HG03558 (cell line): ENCODE results near the gene TPK1.
"Not testable (repeated sequence)": the region's sequence is repeated elsewhere in the genome, so short reads cannot be mapped to it uniquely, and the experiment has no call there.

ENCODE experiments used
- ATAC-seq: cut with Tn5 transposase; IDR thresholded peaks from one replicate; pipeline ENCODE4 v1.9.1; 2021; ENCODE audit warnings: moderate number of reproducible peaks; ENCODE audit not compliant: unreplicated experiment; ENCODE audit errors: extremely low read depth

The TPK1 gene

DNA sequence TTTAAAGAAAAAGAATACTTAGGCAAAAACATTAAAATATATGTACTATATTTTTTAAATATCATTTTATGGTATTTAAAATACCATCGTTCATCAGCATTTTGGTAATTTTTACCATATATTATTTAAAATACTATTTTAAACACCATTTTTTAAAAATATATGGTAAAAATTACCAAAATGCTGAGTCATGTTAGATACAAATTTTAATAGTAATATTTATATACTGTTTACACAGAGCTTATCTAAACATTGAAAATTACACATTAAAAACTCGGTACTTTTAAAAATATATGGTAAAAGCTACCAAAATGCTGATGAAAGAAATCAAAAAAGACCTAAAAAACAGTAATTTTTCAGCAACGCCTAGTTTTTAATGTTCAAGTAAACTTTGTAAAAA is 105.6 kb downstream of the TPK1 start:
- no peak for ATAC-seq

DNA sequence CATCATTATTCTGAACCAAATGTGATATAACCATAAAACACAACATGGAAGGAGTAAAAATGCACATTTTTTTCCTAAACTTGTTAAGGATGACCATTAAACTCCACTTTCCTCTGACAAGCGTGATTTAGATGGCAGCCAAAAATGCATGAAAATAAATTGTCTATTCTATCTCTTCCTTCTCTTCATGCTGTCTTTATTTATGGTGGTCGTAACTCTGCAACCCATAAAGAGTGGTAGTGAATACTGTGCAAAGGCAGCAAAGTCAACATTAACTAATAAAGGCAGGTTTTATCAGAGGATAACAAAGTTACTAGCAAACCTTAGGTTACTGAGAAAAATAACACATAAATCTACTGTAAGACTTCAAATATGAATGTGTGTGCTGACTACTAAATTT is 106.6 kb downstream of the TPK1 start:
- no peak for ATAC-seq

DNA sequence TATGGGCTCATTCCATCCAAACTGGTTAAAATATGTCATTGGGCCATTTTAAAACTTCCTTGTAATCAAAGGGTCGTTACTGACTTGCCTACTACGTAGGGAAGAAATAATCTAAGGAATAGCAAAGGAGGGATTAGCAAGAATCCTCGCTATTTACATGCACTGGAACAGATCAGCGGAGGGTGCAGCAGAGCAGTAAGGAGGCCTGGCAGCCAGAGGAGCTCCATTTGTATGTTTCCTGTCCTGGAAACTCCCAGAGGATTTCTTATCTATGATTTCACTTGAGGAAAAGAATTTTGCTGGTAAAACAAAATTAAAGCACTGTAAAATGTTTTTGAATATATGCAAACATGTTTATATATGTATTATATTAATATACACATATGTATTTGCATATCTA is 107.3 kb downstream of the TPK1 start:
- no peak for ATAC-seq

DNA sequence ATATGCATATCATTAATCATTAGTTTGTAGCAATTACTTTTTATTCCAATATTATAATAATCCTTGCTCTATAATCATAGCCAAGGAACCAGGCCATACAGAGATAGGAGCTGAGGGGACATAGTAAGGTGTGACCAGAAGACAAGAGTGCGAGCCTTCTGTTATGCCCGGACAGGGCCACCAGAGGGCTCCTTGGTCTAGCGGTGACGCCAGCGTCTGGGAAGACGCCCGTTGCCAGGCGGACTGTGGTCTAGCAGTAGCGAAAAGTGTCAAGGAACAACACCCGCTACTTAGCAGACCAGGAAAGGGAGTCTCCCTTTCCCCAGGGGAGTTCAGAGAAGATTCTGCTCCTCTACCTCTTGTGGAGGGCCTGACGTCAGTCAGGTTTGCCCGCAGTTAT is 109.0 kb downstream of the TPK1 start:
- ATAC-seq, result not testable (repeated sequence)

DNA sequence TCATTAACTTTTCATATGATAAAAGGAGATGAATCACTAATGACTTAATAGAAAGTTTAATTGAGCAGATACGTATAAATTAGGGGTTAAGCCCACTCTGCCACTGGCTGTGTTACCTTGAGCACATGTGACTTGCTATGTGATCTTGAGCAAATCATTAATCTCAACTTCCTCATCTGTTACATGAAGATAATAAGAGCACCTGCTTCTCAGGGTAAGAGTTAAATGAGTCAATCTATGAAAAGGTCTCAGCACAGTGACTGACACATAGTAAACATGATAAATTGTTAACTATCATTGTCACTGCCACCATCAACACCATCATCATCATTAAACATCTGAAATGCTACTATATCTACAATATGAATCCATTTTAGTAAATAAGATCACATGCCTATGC is 110.8 kb downstream of the TPK1 start:
- peak; percentile 100 for ATAC-seq

DNA sequence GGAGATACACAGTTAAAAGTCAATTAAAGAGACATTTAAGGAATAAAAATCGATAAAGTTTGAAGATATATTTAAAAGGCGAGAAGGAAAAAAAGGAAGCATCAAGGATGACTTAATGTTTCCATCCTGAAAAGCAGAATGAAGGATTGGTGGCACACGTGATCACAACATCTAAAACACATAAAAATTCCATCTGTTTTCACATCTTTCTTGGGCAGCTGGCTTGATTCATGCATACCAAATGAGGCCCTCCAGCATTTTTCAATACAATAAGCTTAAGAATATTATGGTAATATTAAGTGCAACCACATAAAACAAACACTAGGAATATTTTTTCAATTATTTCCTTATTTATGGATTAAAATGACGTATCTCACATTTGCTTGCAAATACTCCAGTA is 112.6 kb downstream of the TPK1 start:
- no peak for ATAC-seq

DNA sequence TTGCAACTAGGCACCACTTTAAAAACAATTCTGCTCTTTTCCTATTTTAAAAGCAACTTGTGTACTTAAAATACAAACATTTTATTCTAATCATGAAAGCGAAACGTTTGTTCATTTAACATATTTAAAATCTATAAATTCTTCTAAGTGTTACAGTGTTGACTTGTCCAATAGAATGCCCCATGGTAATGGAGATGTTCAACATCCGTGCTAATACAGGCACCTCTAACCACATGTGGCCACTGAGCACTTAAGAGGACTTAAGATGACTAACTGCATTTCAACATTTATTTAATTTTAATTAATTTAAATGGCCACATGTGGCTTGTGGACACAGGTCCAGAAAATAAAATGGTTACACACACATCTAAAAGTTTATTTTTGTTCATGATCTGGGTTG is 115.1 kb downstream of the TPK1 start:
- no peak for ATAC-seq

DNA sequence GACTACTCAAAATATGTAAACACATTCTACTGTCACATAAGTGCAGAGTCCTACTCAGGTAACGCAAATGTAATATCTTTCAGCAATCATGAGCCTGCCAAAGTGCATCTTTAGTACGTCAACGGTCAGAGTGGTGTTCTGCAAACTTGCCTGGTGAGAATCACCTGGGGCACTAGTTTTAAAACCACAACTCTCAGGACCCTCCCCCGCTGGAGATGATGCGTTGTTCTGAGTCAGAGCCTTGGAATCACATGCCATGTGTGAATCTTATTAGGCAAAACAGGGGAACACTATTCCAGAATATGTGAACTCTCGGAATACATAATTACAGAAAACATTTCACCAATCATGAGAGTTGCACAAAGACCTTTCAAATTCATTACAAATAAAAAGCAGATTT is 115.7 kb downstream of the TPK1 start:
- no peak for ATAC-seq

DNA sequence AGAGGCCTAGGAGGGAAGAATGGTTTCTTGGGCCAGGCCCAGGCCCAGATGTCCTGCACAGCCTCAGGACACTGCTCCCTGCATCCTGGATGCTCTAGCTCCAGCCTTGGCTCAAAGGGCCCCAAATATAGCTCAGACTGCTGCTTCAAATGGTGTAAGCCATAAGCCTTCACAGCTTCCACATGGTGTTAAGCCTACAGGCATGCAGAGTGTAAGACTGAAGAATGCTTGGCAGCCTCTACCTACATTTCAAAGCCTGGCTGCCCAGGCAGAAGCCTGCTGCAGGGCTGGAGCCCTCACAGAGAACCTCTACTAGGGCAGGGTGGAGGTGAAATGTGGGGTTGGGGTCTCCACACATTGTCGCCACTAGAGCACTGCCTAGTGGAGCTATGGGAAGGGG is 118.1 kb downstream of the TPK1 start:
- ATAC-seq, result no peak

DNA sequence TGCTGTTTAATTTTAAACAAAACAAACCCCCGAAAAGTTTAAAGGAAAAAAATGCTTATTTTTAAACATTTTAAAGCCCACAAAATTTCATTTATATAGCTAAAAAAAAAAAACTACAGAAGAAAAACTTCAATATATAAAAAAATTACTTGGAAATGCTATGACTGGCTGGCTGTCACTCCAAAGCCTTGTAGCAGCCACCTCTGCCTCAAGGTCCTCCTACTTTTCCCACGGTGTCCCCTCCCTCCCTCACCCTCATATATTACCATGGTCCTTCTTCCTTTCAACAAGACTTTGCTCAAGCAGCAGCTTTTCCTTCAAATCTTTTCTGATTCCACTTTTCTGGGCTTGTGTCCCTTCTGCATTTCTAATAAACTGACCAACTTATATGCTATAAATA is 122.0 kb downstream of the TPK1 start:
- ATAC-seq, result no peak

DNA sequence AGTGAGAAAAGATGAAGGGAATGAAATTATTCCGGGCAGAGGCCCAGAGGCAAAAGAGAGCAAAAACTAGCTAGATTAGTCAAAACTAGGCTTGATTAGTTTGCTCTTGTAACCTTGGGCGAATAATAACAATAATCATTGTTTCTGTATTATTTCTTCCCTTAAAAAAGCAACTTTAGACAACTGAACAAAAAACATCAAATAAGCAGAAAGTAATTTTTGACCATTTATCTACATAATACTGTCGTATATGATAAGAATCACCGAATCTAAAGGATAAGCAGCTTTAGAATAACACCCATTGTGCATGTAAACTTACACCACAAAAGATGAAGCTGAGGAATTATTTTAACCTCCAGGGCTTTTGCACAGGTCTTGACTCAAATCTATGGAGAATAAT is 125.1 kb downstream of the TPK1 start:
- ATAC-seq, result no peak

DNA sequence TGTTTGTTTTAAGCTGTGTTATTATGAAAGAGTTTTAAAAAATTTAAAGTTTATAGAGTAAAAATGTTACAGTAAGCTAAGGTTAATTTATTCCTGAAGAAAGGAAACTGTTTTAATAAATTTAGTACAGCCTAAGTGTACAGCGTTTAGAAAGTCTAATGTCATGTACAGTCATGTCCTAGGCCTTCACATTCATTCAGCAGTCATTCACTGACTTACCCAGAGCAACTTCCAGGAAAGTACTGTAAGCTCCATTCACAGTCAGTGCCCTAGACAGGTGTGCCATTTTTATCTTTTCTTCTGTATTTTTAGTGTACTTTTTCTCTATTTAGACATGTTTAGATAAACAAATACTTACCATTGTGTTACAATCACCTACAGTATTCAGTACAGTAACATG is 126.8 kb downstream of the TPK1 start:
- ATAC-seq, result no peak

DNA sequence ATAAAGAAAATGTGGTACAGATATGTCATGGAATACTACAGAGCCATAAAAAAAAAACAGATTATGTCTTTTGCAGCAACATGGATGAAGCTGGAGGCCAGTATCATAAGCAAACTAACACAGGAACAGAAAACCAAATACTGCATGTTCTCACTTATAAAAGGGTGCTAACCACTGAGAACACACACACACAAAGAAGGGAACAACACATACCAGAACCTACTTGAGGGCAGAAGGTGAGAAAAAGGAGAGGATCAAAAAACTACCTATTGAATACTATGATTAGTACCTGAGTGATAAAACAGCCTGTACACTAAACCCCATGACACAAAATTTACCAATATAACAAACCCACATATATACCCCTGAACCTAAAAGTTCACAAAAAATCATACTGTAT is 144.6 kb downstream of the TPK1 start:
- ATAC-seq, result no peak

DNA sequence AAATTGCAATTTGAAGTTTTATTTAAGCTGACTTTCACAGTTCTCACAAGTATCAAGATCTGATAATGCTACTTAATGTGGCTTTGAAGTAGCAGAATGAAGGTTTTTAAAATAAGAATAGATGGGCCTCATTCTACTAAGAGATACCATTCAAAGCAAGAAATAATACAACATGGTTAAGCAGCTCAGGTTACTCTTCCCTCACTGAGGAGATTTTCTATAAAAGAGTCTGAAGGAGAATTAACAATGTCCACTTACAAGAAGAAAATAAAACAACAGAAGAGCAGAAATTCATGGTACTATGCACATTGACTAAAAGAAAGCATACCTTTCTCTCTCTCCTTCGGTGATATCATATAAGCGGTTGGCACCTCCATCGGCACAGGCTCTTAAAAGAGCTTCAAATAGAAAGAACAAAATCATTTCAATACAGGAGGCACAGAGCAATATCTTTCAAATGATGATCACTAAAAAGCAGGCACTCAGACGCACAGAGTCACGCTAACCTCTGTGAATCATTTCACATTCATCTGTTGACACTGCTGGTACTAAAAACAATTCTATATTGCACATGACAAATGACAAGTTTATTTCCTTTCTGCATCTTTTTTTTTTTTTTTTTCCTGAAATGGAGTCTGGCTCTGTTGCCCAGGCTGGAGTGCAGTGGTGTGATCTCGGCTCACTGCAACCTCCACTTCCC is 153.1 kb downstream of the TPK1 start:
- ATAC-seq, result no peak

DNA sequence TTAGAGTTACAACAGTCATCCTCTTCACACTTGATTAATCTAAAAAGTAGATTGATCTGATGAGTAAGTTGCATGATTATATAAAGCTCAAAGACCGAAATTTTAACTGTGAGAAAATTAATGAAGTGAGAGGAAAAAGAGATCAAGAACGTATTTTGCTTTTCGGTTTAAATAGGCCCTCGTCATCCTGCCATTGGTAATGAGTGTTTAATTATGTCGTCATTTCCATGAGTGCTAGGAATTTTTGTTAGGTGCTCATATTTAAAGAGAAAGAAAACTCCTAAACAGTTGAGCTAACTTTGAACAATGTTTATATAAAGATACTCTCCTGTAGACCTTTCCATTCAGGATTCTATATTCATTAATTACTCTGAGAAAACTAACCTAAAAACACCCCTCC is 159.4 kb downstream of the TPK1 start:
- ATAC-seq, result no peak

DNA sequence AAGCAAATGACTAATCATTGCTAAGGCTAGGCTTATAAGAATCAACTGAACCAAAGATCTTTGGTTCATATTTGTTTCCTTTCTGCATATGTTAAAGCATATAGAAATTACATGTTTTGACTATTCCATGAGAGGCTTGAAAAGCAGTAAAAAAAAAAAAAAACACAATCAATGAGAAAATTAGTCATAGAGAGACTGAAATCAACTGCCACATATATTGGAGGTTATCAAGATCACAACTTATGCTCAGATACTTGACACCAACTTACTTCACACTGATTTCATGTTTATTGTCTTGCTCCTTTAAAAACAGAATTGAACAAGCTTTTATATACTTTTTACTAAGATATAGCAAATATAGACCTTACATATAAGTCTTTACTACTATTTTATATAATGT is 161.3 kb downstream of the TPK1 start:
- no peak for ATAC-seq

DNA sequence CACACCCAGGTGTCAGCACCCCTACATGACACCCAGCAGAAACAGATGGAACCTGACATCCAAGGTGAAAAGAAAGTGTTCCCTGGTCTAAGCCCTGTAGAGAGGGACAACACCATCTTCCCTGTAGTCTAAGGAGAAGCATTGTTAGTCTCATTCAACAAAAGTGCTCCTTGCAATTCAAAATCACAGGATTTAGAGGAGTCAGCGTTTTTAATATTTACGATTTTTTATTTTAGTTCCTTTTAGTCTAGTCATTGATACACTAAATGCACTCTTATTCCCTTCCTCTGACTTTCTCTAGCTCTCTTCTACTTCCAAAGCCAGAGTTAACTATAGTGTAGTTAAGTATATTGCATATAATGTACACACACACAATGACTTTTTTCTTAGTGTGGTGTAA is 163.0 kb downstream of the TPK1 start:
- ATAC-seq, result no peak

DNA sequence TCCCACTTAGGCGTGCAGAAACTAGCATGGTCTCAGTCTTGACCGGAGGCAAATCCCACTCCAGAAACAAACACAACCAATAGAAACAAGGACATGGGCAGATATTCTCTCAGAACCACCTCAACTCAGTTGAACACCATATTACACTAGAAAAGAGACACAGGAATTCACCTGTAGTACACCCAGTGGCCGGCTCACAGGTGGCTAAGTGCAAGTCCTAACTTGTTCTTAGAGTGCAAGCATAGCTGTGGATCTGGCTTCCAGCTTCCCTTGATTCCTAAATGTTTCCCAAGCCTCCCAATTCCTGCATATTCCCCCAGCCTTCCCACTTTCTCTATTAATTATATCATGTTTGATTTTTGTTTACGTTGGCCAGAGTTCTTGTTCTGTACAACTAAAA is 164.4 kb downstream of the TPK1 start:
- ATAC-seq, result no peak

DNA sequence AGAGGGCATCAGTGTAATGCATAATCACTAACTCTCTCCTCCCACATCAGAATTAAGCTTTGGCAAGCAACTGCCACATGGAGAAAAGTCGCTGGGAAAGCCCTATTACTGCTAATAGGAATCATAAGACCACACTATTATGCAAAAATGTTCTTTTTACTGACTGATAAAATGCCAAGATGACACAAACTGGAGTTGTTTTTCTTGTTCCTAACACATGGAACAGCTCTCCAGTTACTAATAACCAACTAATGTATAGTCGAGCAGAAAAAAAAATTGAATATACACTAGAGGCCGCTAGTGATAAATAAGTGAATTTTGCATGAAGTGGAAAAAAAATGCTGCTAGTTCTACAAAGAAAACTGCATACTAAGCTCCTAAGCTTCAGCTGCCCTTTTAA is 165.6 kb downstream of the TPK1 start:
- no peak for ATAC-seq

DNA sequence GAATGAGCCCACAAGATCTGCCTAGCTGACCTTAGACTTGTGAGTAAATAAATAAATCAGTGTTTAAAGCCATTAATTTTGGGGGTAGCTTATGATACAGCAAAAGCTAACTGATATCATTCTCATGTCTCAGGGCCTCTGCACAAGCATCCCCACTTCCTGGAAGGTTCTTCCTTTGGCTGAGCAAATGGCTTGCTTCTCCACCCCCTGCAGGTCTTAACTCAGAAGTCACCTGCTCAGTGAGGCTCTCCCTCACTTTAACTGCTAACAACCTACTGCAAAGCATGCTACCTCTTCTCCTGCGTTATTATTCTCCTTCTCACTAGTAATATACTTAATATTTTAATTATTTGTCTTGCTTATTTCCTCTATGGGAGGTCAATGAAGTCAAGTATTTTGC is 167.3 kb downstream of the TPK1 start:
- no peak for ATAC-seq

DNA sequence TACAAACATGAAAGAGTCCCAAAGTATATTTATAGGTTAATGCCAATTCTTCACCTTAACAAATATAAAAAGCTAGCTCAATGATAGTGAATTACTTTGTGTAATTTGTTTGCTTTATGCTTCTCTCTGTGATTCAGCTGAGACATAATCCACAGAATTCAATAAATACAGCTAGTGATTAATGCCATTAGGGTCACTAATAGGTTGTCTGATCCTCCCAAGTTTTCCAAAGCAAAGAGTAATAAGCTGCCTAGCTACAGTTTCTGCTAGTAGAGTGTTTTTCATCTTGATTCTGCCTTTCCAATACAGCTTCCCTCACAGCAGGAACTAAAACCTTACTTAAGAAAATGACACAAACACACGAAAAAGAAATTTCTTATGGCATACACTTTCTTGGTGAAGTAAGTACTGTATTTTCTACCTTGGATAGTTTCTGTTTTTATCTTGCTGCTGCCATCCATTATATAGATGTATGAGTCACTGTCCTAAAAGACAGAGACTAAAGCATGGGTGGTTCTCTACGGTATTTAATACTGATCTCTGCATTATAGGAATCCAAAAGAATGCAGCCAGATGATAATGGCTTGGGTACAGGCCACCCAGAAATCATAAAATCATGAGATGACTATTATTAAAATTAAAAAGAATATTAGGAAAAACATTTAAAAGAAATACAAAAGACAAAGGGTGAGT is 170.0 kb downstream of the TPK1 start:
- no peak for ATAC-seq

DNA sequence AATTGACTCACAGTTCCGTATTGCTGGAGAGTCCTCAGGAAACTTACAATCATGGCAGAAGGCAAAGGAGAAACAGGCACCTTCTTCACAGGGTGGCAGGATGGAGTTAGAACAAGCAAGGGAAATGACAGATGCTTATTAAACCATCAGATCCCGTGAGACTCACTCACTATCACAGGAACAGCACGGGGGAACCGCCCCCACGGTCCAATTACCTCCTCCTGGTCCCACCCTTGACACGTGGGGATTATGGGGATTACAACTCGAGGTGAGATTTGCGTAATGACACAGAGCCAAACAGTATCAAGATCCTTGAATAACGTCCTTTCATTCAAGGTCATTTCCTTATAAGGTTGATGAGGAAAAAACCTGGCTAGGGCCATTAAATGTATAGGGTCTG is 176.6 kb downstream of the TPK1 start:
- ATAC-seq, result no peak
